Measurements from ENCODE around the gene RASL11B. TPM values are rescaled to one million over a fixed set of nuclear protein-coding genes. Genes with fewer than 3 reads are reported as not detected.

The RASL11B gene
- total and polyA plus RNA-seq, 9 of the 15 experiments (the other 6 are each of a cell fraction or from before 2014, with no cell fraction given) = 0.24 to 1.5 (median 0.53) TPM

DNA sequence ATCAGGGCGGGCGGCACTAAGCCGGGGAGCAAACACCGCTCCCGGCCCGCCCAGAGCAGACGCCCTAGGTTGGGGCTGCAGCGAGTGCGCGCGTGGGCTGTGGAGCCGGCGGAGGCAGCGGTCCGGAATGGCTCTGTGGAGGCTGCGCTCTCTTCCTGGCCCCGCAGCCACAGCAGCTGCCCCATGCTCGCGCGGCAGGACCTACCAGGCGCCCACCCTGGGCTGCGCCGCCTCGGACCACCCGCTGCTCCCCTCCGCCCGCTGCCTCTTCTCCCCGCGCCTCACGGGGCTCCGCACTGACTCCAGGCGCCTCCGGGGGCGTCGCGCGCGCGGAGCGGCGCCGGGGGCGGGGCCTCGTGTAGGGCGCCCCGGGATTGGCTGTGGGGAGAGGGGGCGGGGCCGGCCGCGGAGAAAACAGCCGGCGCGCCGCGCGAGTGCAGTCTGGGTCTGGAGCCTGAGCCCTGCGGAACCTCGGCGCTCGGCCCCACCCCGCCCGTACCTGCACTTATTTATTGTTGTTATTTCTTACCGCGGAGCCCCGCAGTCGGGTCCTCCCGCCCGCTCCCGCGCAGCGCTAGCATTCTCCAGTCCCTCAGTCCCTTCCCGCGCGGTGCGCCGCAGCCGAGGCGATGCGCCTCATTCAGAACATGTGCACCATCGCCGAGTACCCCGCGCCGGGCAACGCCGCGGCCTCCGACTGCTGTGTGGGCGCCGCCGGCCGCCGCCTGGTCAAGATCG lies at the start of gene RASL11B (continued):
- TF ChIP-seq, protein P1, sequence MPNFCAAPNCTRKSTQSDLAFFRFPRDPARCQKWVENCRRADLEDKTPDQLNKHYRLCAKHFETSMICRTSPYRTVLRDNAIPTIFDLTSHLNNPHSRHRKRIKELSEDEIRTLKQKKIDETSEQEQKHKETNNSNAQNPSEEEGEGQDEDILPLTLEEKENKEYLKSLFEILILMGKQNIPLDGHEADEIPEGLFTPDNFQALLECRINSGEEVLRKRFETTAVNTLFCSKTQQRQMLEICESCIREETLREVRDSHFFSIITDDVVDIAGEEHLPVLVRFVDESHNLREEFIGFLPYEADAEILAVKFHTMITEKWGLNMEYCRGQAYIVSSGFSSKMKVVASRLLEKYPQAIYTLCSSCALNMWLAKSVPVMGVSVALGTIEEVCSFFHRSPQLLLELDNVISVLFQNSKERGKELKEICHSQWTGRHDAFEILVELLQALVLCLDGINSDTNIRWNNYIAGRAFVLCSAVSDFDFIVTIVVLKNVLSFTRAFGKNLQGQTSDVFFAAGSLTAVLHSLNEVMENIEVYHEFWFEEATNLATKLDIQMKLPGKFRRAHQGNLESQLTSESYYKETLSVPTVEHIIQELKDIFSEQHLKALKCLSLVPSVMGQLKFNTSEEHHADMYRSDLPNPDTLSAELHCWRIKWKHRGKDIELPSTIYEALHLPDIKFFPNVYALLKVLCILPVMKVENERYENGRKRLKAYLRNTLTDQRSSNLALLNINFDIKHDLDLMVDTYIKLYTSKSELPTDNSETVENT (CRISPR knock-in tag; IDR thresholded peaks at IDR 0.05) = 0 out of 2 replicates have a peak, but pooled peaks have one; percentile 31
- TF ChIP-seq KDM5B (IDR thresholded peaks at IDR 0.05; ENCODE audit: insufficient replicate concordance, low read depth, low read length) = peak; percentile 48
- TF ChIP-seq, protein P2, sequence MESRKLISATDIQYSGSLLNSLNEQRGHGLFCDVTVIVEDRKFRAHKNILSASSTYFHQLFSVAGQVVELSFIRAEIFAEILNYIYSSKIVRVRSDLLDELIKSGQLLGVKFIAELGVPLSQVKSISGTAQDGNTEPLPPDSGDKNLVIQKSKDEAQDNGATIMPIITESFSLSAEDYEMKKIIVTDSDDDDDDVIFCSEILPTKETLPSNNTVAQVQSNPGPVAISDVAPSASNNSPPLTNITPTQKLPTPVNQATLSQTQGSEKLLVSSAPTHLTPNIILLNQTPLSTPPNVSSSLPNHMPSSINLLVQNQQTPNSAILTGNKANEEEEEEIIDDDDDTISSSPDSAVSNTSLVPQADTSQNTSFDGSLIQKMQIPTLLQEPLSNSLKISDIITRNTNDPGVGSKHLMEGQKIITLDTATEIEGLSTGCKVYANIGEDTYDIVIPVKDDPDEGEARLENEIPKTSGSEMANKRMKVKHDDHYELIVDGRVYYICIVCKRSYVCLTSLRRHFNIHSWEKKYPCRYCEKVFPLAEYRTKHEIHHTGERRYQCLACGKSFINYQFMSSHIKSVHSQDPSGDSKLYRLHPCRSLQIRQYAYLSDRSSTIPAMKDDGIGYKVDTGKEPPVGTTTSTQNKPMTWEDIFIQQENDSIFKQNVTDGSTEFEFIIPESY (CRISPR knock-in tag; IDR thresholded peaks at IDR 0.05) = peak; percentile 69; the same call in 1 of the 2 replicates
- TF ChIP-seq, protein P3, sequence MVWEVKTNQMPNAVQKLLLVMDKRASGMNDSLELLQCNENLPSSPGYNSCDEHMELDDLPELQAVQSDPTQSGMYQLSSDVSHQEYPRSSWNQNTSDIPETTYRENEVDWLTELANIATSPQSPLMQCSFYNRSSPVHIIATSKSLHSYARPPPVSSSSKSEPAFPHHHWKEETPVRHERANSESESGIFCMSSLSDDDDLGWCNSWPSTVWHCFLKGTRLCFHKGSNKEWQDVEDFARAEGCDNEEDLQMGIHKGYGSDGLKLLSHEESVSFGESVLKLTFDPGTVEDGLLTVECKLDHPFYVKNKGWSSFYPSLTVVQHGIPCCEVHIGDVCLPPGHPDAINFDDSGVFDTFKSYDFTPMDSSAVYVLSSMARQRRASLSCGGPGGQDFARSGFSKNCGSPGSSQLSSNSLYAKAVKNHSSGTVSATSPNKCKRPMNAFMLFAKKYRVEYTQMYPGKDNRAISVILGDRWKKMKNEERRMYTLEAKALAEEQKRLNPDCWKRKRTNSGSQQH (CRISPR knock-in tag; IDR thresholded peaks at IDR 0.05) = no peak
- TF ChIP-seq ATF7 (IDR thresholded peaks at IDR 0.05) = 0 out of 2 replicates have a peak, but pooled peaks have one; percentile 42
- TF ChIP-seq, protein P4, sequence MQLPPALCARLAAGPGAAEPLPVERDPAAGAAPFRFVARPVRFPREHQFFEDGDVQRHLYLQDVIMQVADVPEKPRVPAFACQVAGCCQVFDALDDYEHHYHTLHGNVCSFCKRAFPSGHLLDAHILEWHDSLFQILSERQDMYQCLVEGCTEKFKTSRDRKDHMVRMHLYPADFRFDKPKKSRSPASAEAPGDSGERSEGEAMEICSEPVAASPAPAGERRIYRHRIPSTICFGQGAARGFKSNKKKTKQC (CRISPR knock-in tag; IDR thresholded peaks at IDR 0.05) = peak; percentile 91
- peak; percentile 1; the same call in 1 of the 2 replicates for TF ChIP-seq ZNF431 (CRISPR knock-in tag; IDR thresholded peaks at IDR 0.05)
- TF ChIP-seq, protein P5, sequence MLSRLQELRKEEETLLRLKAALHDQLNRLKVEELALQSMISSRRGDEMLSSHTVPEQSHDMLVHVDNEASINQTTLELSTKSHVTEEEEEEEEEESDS (CRISPR knock-in tag; IDR thresholded peaks at IDR 0.05) = no peak
- TF ChIP-seq ZBTB7A (IDR thresholded peaks at IDR 0.05; ENCODE audit: borderline replicate concordance, control insufficient read depth, low read depth, low read length) = peak; percentile 49; the same call in 1 of the 2 replicates
- TF ChIP-seq POLR2G (IDR thresholded peaks at IDR 0.05; ENCODE audit: low read depth, low read length) = peak; percentile 89
- TF ChIP-seq ZBTB1 (CRISPR knock-in tag; IDR thresholded peaks at IDR 0.05; ENCODE audit: borderline replicate concordance, low read depth) = 0 out of 2 replicates have a peak, but pooled peaks have one; percentile 31
- peak; percentile 84; the same call in 1 of the 2 replicates for TF ChIP-seq ZNF224 (CRISPR knock-in tag; IDR thresholded peaks at IDR 0.05)
- peak; percentile 67 for TF ChIP-seq TAF1 (IDR thresholded peaks at IDR 0.05; ENCODE audit: control insufficient read depth, extremely low read depth, insufficient read depth, low read length, severe bottlenecking)
- peak in 1 of 2 experiments; percentile 68; a peak in 1 of 4 replicates for TF ChIP-seq TEAD1 (CRISPR knock-in tag; IDR thresholded peaks at IDR 0.05)
- TF ChIP-seq HMGN3 (IDR thresholded peaks at IDR 0.05; ENCODE audit: borderline replicate concordance, extremely low read depth, insufficient read length, low read depth, low read length) = peak; percentile 13
- 0 out of 2 replicates have a peak, but pooled peaks have one; percentile 23 for TF ChIP-seq ZNF282 (CRISPR knock-in tag; IDR thresholded peaks at IDR 0.05)
- TF ChIP-seq NFATC3 (IDR thresholded peaks at IDR 0.05) = no peak

All from K562 (cell line).